GM23248 (cell line): ENCODE measurements around the gene JPH2.

ENCODE experiments used
- EZH2 ChIP-seq: fragments of 200-600 bp; sonication (generic); IDR thresholded peaks from 2 replicates; pipeline ENCODE4 v1.6.1; 2018; ENCODE audit warnings: antibody characterized with exemption, mild to moderate bottlenecking; ENCODE audit not compliant: insufficient read depth, poor library complexity, severe bottlenecking
- EZH2phosphoT487 ChIP-seq: fragments of 200-600 bp; sonication (generic); IDR thresholded peaks from 2 replicates; pipeline ENCODE4 v1.6.1; 2018; ENCODE audit warnings: antibody characterized with exemption, moderate library complexity, mild to moderate bottlenecking, low read depth; ENCODE audit not compliant: insufficient read depth

DNA sequence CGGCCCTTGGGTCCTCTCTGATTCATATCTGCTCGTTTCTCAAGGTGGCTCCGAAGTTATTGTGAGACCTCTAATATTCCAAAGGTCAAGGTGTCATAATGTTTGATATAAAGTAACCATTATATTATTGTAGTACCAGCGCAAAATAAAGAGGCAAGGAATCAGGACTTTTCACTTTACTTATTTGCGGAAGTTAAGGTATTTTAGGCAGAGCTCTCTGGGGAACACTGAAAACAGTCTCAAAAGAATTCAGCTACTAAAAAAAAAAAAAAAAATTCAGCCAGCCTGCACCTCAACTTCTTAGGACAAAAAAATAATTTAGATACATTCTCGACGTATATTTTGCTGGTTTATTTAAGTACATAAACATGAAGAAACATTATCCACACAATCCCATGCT is 21.2 kb upstream of the JPH2 start:
- TF ChIP-seq EZH2 (no peak), EZH2phosphoT487 (no peak)
